Urinary bladder (tissue), 4 donors: ENCODE data around the gene ANKRD62. TPM values are rescaled to one million over a fixed set of nuclear protein-coding genes. Genes with fewer than 3 reads are reported as not detected.
A peak's percentile ranks its signal among the peaks of the same experiment; 100 is the strongest.
"Not testable (repeated sequence)": the region's sequence is repeated elsewhere in the genome, so short reads cannot be mapped to it uniquely, and the experiment has no call there.

Experiments used
- DNase-seq: peaks from one replicate; pipeline ENCODE4 v3.0.0-alpha.2; 2015; ENCODE audit errors: extremely low spot score
- H3K27ac ChIP-seq: one replicate; pipeline ENCODE4 v1.5.1; 2013; ENCODE audit warnings: low read depth, mild to moderate bottlenecking, moderate library complexity
- H3K36me3 ChIP-seq: one replicate; pipeline ENCODE4 v1.6.1; 2013; ENCODE audit warnings: mild to moderate bottlenecking, moderate library complexity; ENCODE audit not compliant: insufficient read depth
- H3K4me1 ChIP-seq: one replicate; pipeline ENCODE4 v1.6.1; 2013; ENCODE audit warnings: mild to moderate bottlenecking, moderate library complexity; ENCODE audit not compliant: insufficient read depth
- H3K4me3 ChIP-seq: one replicate; pipeline ENCODE4 v1.5.1; 2013; ENCODE audit warnings: low read depth, low read length
- WGBS: extraction: QIAGEN DNeasy Blood & Tissue Kit; methylation state at CpG from one replicate; pipeline ENCODE4 v1.1.7; 2013; 5-methylcytosine and 5-hydroxymethylcytosine counted together
- polyA plus RNA-seq: library from polyadenylated mRNA; stranded (reverse); fragments of 200-250 nt; gene quantifications from one replicate; pipeline ENCODE4 v1.2.3, GENCODE V29; 2013
- total RNA-seq: library from RNA; depleted of rRNA; stranded (reverse); fragments of >200 nt; gene quantifications from one replicate; pipeline ENCODE4 v1.2.3, GENCODE V29; 2014
- donor health status: healthy with polysubstance abuse.
- donor health status: healthy.

Gene ANKRD62
- total and polyA plus RNA-seq, 2 donors, result 0.11 TPM; not detected in 1

- 29% methylated on average over 56 of the region's 59 CpGs for WGBS
Measured at GRCh38 chr18:12076424-12077140, 17.1 kb upstream of the ANKRD62 start.

DNA sequence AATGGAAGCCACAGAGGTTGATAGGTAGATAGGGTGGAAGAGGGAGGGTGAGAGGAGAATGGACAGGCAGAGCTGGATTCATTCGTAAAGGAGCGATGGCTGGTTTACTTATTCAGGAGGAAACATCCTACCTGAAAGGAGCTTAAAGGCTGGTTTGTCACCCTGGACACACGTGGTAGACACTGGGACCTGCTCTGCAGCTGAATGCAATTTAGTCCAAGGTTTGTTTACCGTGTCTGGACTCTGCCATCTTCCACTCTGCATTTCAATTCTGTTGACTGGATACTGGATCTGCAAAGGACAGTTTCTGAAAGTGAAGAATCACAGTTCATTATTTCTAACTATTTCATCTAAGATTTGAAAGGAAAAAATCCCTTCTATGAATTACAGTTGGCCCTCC lies 15.6 kb upstream of the ANKRD62 start:
- not testable (repeated sequence) for DNase-seq, H3K36me3 ChIP-seq

More at GRCh38 chr18:12076424-12077140, 17.1 kb upstream of the ANKRD62 start:
- Histone ChIP-seq H3K27ac (no peak overlapping the region), H3K4me1 (no peaks in the 10 kb centered on the region), H3K4me3 (peak overlapping the region; percentile 18), H3K36me3 (no peaks in the 10 kb centered on the region)
- DNase-seq, result no peak

GRCh38 chr18:12079491-12080237 lies 14.0 kb upstream of the ANKRD62 start:
- Histone ChIP-seq H3K4me3 (no peak overlapping the region), H3K4me1 (no peaks in the 10 kb centered on the region), H3K36me3 (no peaks in the 10 kb centered on the region), H3K27ac (no peak overlapping the region)
- no peak for DNase-seq
- WGBS, result 62% methylated on average over 6 of the region's 6 CpGs

More for the DNA sequence above, 15.6 kb upstream of the ANKRD62 start:
- H3K4me3 ChIP-seq, H3K4me1 ChIP-seq, H3K27ac ChIP-seq: not testable (repeated sequence)
- 38% methylated on average over 2 of the region's 4 CpGs for WGBS

- no peak overlapping the region for H3K4me3 ChIP-seq
- WGBS, result 85% methylated on average over 13 of the region's 13 CpGs
- no peak for DNase-seq
- no peaks in the 10 kb centered on the region for H3K36me3 ChIP-seq
- H3K4me1 ChIP-seq, result no peaks in the 10 kb centered on the region
- no peak overlapping the region for H3K27ac ChIP-seq
Measured at GRCh38 chr18:12085136-12085535, 8.5 kb upstream of the ANKRD62 start.

- no peaks in the 10 kb centered on the region for H3K4me1 ChIP-seq
- H3K4me3 ChIP-seq, result no peak overlapping the region
- H3K36me3 ChIP-seq, result no peaks in the 10 kb centered on the region
- no peak overlapping the region for H3K27ac ChIP-seq
- no peak for DNase-seq
- 82% methylated on average over 4 of the region's 4 CpGs for WGBS
Measured at GRCh38 chr18:12085786-12086185, 7.9 kb upstream of the ANKRD62 start.

- WGBS, result 81% methylated on average over 5 of the region's 5 CpGs
- Histone ChIP-seq H3K4me3 (no peak overlapping the region), H3K4me1 (no peaks in the 10 kb centered on the region), H3K36me3 (no peaks in the 10 kb centered on the region), H3K27ac (no peak overlapping the region)
- no peak for DNase-seq
Measured at GRCh38 chr18:12086249-12086648, 7.4 kb upstream of the ANKRD62 start.

DNA sequence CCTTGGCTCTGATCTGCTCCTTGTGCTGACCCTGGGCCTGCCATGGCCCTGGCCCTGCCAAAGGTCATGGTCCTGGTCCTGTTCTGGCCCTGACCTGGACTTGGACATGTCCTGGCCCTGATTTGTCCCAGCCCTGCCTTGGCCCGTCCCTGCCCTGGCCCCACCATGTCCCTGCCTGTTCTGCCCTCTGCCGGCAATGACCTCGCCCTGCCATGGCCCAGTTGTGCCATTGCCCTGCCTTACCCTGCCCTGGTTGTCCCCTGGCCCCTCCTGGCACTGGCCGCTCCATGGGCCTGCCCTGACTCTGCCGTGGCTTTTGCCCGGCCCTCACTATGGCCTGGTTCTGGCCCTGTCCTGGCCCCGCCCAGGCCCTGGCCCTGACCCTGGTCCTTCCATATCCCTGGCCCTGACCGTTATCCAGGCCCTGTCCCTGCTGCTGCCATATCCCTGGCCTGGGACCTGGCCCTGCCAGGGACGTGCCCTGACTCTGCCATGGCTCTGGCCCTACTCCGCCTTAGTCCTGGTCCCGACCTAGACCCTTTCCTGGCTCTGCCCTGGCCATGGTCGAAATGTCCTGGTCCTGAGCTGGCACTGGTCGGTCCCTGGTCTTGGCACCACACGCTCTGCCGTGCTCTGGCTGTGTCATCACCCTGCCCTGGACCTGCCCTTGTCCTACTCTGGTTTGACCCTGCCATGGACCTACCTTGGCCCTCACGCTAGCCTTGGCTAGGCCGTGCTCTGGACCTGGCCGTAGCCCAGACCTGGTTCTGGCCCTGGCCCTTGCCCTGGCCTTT lies 6.8 kb upstream of the ANKRD62 start:
- DNase-seq, result no peak
- H3K27ac ChIP-seq, result no peak overlapping the region
- no peaks in the 10 kb centered on the region for H3K36me3 ChIP-seq
- H3K4me1 ChIP-seq, result no peaks in the 10 kb centered on the region
- no peak overlapping the region for H3K4me3 ChIP-seq
- 90% methylated on average over 18 of the region's 18 CpGs for WGBS

DNA sequence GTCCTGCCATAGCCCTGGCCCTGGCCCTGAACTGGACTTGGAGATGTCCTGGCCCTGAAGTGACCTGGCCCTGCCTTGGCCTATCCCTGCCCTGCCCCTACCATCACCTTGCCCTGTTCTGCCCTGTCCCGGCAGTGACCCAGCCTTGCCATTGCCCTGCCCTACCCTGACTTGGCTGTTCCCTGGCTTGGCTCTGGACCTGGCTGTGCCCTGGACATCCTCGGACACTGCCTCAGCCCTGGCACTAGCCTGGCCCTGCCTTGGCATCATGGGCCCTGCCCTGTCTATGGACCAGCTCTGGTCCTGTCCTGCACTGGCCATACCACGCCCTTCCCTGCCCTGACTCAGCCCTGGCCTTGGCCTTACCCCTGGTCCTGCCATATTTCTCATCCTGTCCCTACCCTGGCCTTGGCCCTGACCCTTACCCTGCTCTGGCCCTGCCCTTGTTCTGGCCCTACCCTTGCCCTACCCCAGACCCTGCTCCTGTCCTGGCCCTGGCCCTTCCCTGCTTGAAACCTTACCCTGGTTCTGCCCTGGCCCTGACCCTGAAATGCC lies 6.1 kb upstream of the ANKRD62 start:
- DNase-seq, result no peak
- no peaks in the 10 kb centered on the region for H3K36me3 ChIP-seq
- 87% methylated on average over 3 of the region's 3 CpGs for WGBS
- H3K27ac ChIP-seq, result no peak overlapping the region
- no peak overlapping the region for H3K4me3 ChIP-seq
- H3K4me1 ChIP-seq, result no peaks in the 10 kb centered on the region

- H3K27ac ChIP-seq, result no peak overlapping the region
- H3K36me3 ChIP-seq, result no peaks in the 10 kb centered on the region
- H3K4me3 ChIP-seq, result no peak overlapping the region
- no peak for DNase-seq
- WGBS, result 86% methylated on average over 4 of the region's 4 CpGs
- H3K4me1 ChIP-seq, result no peaks in the 10 kb centered on the region
Measured at GRCh38 chr18:12088096-12088495, 5.5 kb upstream of the ANKRD62 start.

DNA sequence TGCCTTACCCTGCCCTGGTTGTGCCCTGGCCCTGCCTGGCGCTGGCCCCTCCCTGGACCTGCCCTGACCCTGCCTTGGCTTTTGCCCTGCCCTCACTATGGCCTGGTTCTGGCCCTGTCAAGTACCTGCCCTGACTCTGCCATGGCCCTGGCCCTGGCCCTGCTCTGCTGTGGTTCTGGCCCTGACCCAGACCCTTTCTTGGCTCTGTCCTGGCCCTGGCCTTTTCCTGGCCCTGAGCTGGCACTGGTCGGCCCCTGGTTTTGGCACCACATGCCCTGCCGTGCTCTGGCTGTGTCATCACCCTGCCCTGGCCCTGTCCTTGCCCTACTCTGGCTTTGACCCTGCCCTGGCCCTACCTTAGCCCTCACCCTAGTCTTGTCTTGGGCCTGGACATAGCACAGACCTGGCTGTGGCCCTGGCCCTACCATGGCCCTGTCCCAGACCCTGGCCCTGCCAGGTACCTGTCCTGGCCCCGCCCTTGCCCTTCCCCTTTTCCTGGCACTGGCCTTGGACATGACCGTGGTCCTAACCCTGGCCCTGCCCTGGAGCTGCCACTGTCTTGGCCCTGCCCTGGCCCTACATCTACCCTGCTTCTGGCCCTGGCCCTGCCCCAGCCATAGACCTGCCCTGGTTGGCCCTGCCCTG lies 4.8 kb upstream of the ANKRD62 start:
- no peak for DNase-seq
- 82% methylated on average over 5 of the region's 5 CpGs for WGBS
- H3K36me3 ChIP-seq, result no peaks in the 10 kb centered on the region
- H3K4me3 ChIP-seq, result no peak overlapping the region
- no peak overlapping the region for H3K27ac ChIP-seq
- H3K4me1 ChIP-seq, result no peaks in the 10 kb centered on the region

DNA sequence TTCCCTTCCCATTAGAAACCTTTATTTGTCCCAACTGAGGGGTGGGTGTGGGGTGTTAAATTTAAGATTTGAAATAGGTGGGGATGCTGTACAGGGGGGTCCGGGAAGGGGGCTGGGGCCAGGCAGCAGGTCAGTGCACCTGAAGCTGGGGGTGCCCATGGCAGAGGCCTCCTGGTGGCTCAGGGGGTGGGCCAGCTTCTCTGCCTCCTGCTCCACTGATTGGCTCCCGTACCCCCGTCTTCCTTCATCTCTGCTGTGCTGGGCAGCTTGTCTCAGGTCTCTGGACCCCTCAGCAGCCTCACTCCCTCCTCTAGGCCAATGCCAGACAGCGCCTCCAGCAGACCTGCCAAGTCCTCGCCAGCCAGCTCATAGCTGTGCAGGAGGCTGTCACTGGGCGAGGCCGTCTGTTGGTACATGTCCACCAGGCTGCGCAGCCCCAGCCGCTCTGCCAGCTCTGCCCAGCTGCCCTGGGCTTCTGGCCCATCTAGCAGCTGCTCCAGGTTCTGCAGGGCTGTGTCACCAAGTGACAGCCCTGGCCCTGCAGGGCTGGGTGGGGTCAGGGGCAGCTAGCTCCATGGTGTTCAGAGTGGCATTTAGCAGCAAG lies 2.0 kb upstream of the ANKRD62 start:
- no peak for DNase-seq
- no peaks in the 10 kb centered on the region for H3K4me1 ChIP-seq

GRCh38 chr18:12092398-12093229 lies 1.0 kb upstream of the ANKRD62 start:
- no peaks in the 10 kb centered on the region for H3K4me1 ChIP-seq
- no peak overlapping the region for H3K27ac ChIP-seq
- no peaks in the 10 kb centered on the region for H3K36me3 ChIP-seq
- WGBS, result 85% methylated on average over 17 of the region's 17 CpGs
- DNase-seq, result no peak
- no peak overlapping the region for H3K4me3 ChIP-seq

More for the DNA sequence above, 2.0 kb upstream of the ANKRD62 start:
- Histone ChIP-seq H3K4me3 (no peak overlapping the region), H3K27ac (no peak overlapping the region), H3K36me3 (no peaks in the 10 kb centered on the region)
- WGBS, result 83% methylated on average over 9 of the region's 9 CpGs
